ENCODE measurements around the gene PCDHGA8. TPM values are rescaled to one million over a fixed set of nuclear protein-coding genes. Genes with fewer than 3 reads are reported as not detected.
"Not testable (repeated sequence)": the region's sequence is repeated elsewhere in the genome, so short reads cannot be mapped to it uniquely, and the experiment has no call there.

PCDHGA8 gene
- total and polyA plus RNA-seq, 2 donors: 0.18 to 0.19 TPM

GRCh38 chr5:141397756-141398551, 5.5 kb downstream of the PCDHGA8 start, which contains the start of gene PCDHGB5:
TSS of gene PCDHGB5 (plus strand) at chr5:141397947. CDS start at chr5:141398128, 181 bp downstream.
- Histone ChIP-seq H3K4me3 (ENCODE audit: low read length in 2 of 2) (peak within 1 kb of the TSS in 1 of 2 donors; percentile 8), H3K27me3 (ENCODE audit: control insufficient read depth in 2 of 2, insufficient read depth in 1 of 2, low read length in 1 of 2) (peaks cover 2 to 67% of the 10 kb centered on the region in 2 donors), H3K9me3 (ENCODE audit: control insufficient read depth in 2 of 2, insufficient read depth in 1 of 2, low read length in 1 of 2) (peaks cover 11 to 36% of the 10 kb centered on the region in 2 donors)
- H3K27ac ChIP-seq (ENCODE audit: low read depth in 1 of 2, low read length in 1 of 2); H3K36me3 ChIP-seq (ENCODE audit: control insufficient read depth in 2 of 2, insufficient read depth in 2 of 2, low read length in 1 of 2); H3K4me1 ChIP-seq (ENCODE audit: control insufficient read depth in 2 of 2, insufficient read depth in 2 of 2, low read length in 2 of 2): not testable (repeated sequence)
- 14% methylated on average over 25 of the region's 43 CpGs for WGBS
- peak in 1 of 9 donors; percentile 32 for DNase-seq (ENCODE audit: low read depth in 6 of 9, low spot score in 9 of 9)

- Histone ChIP-seq H3K27ac (ENCODE audit: low read depth in 1 of 2, low read length in 1 of 2) (no peak overlapping the region), H3K9me3 (ENCODE audit: control insufficient read depth in 2 of 2, insufficient read depth in 1 of 2, low read length in 1 of 2) (peaks cover 8 to 37% of the 10 kb centered on the region in 2 donors), H3K4me3 (ENCODE audit: low read length in 2 of 2) (no peak overlapping the region), H3K4me1 (ENCODE audit: control insufficient read depth in 2 of 2, insufficient read depth in 2 of 2, low read length in 2 of 2) (no peaks in the 10 kb centered on the region), H3K27me3 (ENCODE audit: control insufficient read depth in 2 of 2, insufficient read depth in 1 of 2, low read length in 1 of 2) (peaks cover 2 to 67% of the 10 kb centered on the region in 2 donors), H3K36me3 (ENCODE audit: control insufficient read depth in 2 of 2, insufficient read depth in 2 of 2, low read length in 1 of 2) (no peaks in the 10 kb centered on the region)
- DNase-seq (ENCODE audit: low read depth in 6 of 9, low spot score in 9 of 9): no peak
- WGBS: 28% methylated on average over 15 of the region's 15 CpGs
Measured at GRCh38 chr5:141398608-141399007, 6.2 kb downstream of the PCDHGA8 start.

- 38% methylated on average over 61 of the region's 61 CpGs for WGBS
- H3K27me3 ChIP-seq (ENCODE audit: control insufficient read depth in 2 of 2, insufficient read depth in 1 of 2, low read length in 1 of 2): peaks cover 2 to 67% of the 10 kb centered on the region in 2 donors
- peaks cover 4 to 28% of the 10 kb centered on the region in 2 donors for H3K9me3 ChIP-seq (ENCODE audit: control insufficient read depth in 2 of 2, insufficient read depth in 1 of 2, low read length in 1 of 2)
- H3K27ac ChIP-seq (ENCODE audit: low read depth in 1 of 2, low read length in 1 of 2): no peak overlapping the region
- H3K36me3 ChIP-seq (ENCODE audit: control insufficient read depth in 2 of 2, insufficient read depth in 2 of 2, low read length in 1 of 2): no peaks in the 10 kb centered on the region
- H3K4me1 ChIP-seq (ENCODE audit: control insufficient read depth in 2 of 2, insufficient read depth in 2 of 2, low read length in 2 of 2): no peaks in the 10 kb centered on the region
- no peak for DNase-seq (ENCODE audit: low read depth in 6 of 9, low spot score in 9 of 9)
- H3K4me3 ChIP-seq (ENCODE audit: low read length in 2 of 2): no peak overlapping the region
Measured at GRCh38 chr5:141399555-141400258, 7.3 kb downstream of the PCDHGA8 start.

DNA sequence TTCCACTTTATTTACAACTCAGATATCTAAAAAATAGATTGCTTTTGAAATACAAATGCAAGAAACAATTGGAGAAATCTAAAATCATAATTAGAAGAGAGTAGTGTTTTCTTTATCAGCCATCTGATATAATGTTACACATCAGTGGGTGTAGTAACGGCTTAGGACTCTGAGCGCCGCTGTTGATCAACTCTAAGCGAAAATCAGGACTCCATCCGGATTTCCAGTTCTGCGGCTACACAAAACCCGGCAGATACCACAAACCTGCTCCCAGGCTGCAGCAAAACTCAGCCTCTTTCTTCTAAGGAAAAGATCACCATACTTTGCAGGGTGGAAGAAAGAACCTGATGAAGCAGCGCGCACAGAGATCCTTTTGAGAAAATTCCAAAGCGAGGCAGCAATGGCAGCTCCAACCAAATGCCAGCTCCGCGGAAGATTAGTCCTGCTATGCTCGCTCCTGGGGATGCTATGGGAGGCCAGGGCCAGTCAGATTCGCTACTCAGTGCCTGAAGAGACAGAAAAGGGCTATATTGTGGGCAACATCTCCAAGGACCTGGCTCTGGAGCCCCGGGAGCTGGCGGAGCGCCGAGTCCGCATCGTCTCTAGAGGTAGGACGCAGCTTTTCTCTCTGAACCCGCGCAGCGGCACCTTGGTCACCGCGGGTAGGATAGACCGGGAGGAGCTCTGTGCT, 10.3 kb downstream of the PCDHGA8 start, which contains the start of gene PCDHGA9:
PCDHGA9 (plus strand) TSS at position 226 of the 691 bp plus-strand sequence; CDS start at position 401, 175 bp downstream.
- Histone ChIP-seq H3K27me3 (ENCODE audit: control insufficient read depth in 2 of 2, insufficient read depth in 1 of 2, low read length in 1 of 2) (peaks cover 3 to 68% of the 10 kb centered on the region in 2 donors), H3K4me3 (ENCODE audit: low read length in 2 of 2) (no peak within 1 kb of the TSS), H3K27ac (ENCODE audit: low read depth in 1 of 2, low read length in 1 of 2) (no peak within 1 kb of the TSS), H3K9me3 (ENCODE audit: control insufficient read depth in 2 of 2, insufficient read depth in 1 of 2, low read length in 1 of 2) (peaks cover 4 to 27% of the 10 kb centered on the region in 2 donors), H3K36me3 (ENCODE audit: control insufficient read depth in 2 of 2, insufficient read depth in 2 of 2, low read length in 1 of 2) (no peaks in the 10 kb centered on the region), H3K4me1 (ENCODE audit: control insufficient read depth in 2 of 2, insufficient read depth in 2 of 2, low read length in 2 of 2) (no peaks in the 10 kb centered on the region)
- peak in 1 of 9 donors; percentile 27 for DNase-seq (ENCODE audit: low read depth in 6 of 9, low spot score in 9 of 9)
- WGBS: 23% methylated on average over 27 of the region's 27 CpGs

DNA sequence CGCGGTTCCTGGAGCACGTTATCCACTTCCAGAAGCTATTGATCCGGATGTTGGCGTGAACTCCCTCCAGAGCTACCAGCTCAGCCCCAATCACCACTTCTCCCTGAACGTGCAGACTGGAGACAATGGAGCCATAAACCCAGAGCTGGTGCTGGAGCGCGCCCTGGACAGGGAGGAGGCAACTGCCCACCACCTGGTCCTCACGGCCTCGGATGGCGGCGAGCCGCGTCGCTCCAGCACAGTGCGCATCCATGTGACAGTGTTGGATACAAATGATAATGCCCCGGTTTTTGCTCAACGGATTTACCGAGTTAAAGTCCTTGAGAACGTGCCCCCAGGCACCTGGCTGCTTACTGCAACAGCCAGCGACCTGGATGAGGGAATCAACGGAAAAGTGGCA, 11.0 kb downstream of the PCDHGA8 start:
- no peak overlapping the region for H3K27ac ChIP-seq (ENCODE audit: low read depth in 1 of 2, low read length in 1 of 2)
- 37% methylated on average over 22 of the region's 22 CpGs for WGBS
- H3K27me3 ChIP-seq (ENCODE audit: control insufficient read depth in 2 of 2, insufficient read depth in 1 of 2, low read length in 1 of 2): peaks cover 5 to 70% of the 10 kb centered on the region in 2 donors
- H3K9me3 ChIP-seq (ENCODE audit: control insufficient read depth in 2 of 2, insufficient read depth in 1 of 2, low read length in 1 of 2): peaks cover 7 to 34% of the 10 kb centered on the region in 2 donors
- no peaks in the 10 kb centered on the region for H3K36me3 ChIP-seq (ENCODE audit: control insufficient read depth in 2 of 2, insufficient read depth in 2 of 2, low read length in 1 of 2)
- H3K4me1 ChIP-seq (ENCODE audit: control insufficient read depth in 2 of 2, insufficient read depth in 2 of 2, low read length in 2 of 2): no peaks in the 10 kb centered on the region
- no peak for DNase-seq (ENCODE audit: low read depth in 6 of 9, low spot score in 9 of 9)
- no peak overlapping the region for H3K4me3 ChIP-seq (ENCODE audit: low read length in 2 of 2)

GRCh38 chr5:141407790-141408505, 15.5 kb downstream of the PCDHGA8 start, which contains the start of gene PCDHGB6:
TSS of gene PCDHGB6 (plus strand) at chr5:141408021. CDS start at chr5:141408203, 182 bp downstream.
- H3K27me3 ChIP-seq (ENCODE audit: control insufficient read depth in 2 of 2, insufficient read depth in 1 of 2, low read length in 1 of 2): peaks cover 19 to 79% of the 10 kb centered on the region in 2 donors
- peak in 1 of 9 donors; percentile 46 for DNase-seq (ENCODE audit: low read depth in 6 of 9, low spot score in 9 of 9)

GRCh38 chr5:141409598-141410306, 17.3 kb downstream of the PCDHGA8 start:
- DNase-seq (ENCODE audit: low read depth in 6 of 9, low spot score in 9 of 9): no peak
- peaks cover 13 to 34% of the 10 kb centered on the region in 2 donors for H3K9me3 ChIP-seq (ENCODE audit: control insufficient read depth in 2 of 2, insufficient read depth in 1 of 2, low read length in 1 of 2)
- WGBS: 35% methylated on average over 64 of the region's 64 CpGs
- no peaks in the 10 kb centered on the region for H3K36me3 ChIP-seq (ENCODE audit: control insufficient read depth in 2 of 2, insufficient read depth in 2 of 2, low read length in 1 of 2)
- H3K27ac ChIP-seq (ENCODE audit: low read depth in 1 of 2, low read length in 1 of 2): no peak overlapping the region
- H3K4me1 ChIP-seq (ENCODE audit: control insufficient read depth in 2 of 2, insufficient read depth in 2 of 2, low read length in 2 of 2): peaks cover 0 to 4% of the 10 kb centered on the region in 2 donors
- H3K4me3 ChIP-seq (ENCODE audit: low read length in 2 of 2): no peak overlapping the region
- H3K27me3 ChIP-seq (ENCODE audit: control insufficient read depth in 2 of 2, insufficient read depth in 1 of 2, low read length in 1 of 2): peaks cover 31 to 79% of the 10 kb centered on the region in 2 donors

More at GRCh38 chr5:141407790-141408505, 15.5 kb downstream of the PCDHGA8 start, which contains the start of gene PCDHGB6:
- H3K36me3 ChIP-seq (ENCODE audit: control insufficient read depth in 2 of 2, insufficient read depth in 2 of 2, low read length in 1 of 2); H3K27ac ChIP-seq (ENCODE audit: low read depth in 1 of 2, low read length in 1 of 2); H3K4me1 ChIP-seq (ENCODE audit: control insufficient read depth in 2 of 2, insufficient read depth in 2 of 2, low read length in 2 of 2): not testable (repeated sequence)
- 17% methylated on average over 51 of the region's 51 CpGs for WGBS
- Histone ChIP-seq H3K9me3 (ENCODE audit: control insufficient read depth in 2 of 2, insufficient read depth in 1 of 2, low read length in 1 of 2) (peaks cover 13 to 32% of the 10 kb centered on the region in 2 donors), H3K4me3 (ENCODE audit: low read length in 2 of 2) (peak within 1 kb of the TSS in 1 of 2 donors; percentile 25)

DNA sequence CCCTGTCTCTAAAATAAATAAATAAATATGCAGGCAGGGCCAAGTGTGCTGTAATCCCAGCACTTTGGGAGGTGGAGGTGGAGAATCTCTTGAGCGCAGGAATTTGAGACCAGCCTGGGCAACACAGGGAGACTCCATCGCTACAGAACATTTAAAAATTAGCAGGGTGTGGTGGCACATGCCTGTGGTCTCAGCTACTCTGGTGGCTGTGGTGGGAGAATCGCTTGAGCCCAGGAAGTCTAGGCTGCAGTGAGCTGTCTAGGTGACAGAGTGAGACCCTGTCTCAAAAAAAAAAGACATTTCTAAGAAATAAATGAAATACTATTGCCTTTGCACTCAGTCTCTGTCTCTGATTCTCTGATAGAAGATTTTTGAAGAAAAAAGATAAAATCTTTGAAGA, 19.1 kb downstream of the PCDHGA8 start:
- DNase-seq (ENCODE audit: low read depth in 6 of 9, low spot score in 9 of 9): no peak
- no peak overlapping the region for H3K4me3 ChIP-seq (ENCODE audit: low read length in 2 of 2)
- H3K27me3 ChIP-seq (ENCODE audit: control insufficient read depth in 2 of 2, insufficient read depth in 1 of 2, low read length in 1 of 2): peaks cover 38 to 89% of the 10 kb centered on the region in 2 donors
- peaks cover 0 to 4% of the 10 kb centered on the region in 2 donors for H3K4me1 ChIP-seq (ENCODE audit: control insufficient read depth in 2 of 2, insufficient read depth in 2 of 2, low read length in 2 of 2)
- H3K36me3 ChIP-seq (ENCODE audit: control insufficient read depth in 2 of 2, insufficient read depth in 2 of 2, low read length in 1 of 2): no peaks in the 10 kb centered on the region
- no peak overlapping the region for H3K27ac ChIP-seq (ENCODE audit: low read depth in 1 of 2, low read length in 1 of 2)
- peaks cover 13 to 34% of the 10 kb centered on the region in 2 donors for H3K9me3 ChIP-seq (ENCODE audit: control insufficient read depth in 2 of 2, insufficient read depth in 1 of 2, low read length in 1 of 2)
- 71% methylated on average over 3 of the region's 3 CpGs for WGBS

All from thymus (tissue), 11 donors.